ENCODE data around the gene SLC25A13. TPM values are rescaled to one million over a fixed set of nuclear protein-coding genes. Genes with fewer than 3 reads are reported as not detected.

The SLC25A13 gene
- total and polyA plus RNA-seq, 2 of the 4 experiments (the other 2 are of a cell fraction): 7.4 to 11.7 TPM

DNA sequence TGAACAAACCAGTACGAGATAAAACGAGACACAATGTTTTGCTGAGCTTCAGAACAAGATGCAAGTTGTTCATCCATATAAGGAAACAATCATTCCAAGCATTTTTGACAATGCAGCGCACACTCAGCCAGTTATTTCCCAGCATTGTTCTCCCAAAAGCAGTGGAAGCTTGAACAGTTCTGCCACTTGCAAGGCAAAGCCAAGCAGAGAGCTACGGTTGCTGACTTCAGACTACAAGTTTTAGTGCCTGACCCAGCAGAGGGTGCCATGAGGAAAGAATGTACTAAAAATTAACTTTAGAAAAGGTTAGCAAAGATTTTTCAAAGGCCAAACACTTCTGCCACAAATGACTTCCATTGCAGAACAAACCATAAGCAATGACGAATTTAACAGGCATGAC lies 152.5 kb downstream of the SLC25A13 start:
- Histone ChIP-seq H3K4me2 (ENCODE audit: low read depth, low read length) (no peak overlapping the region), H2AK5ac (ENCODE audit: low read depth, low read length) (no peak overlapping the region), H4K8ac (ENCODE audit: low read depth in 2 of 2, low read length in 2 of 2) (no peak overlapping the region), H3K23ac (ENCODE audit: low read depth, low read length) (no peak overlapping the region), H4K20me1 (ENCODE audit: insufficient read depth, low read length) (no peaks in the 10 kb centered on the region), H3K4me3 (ENCODE audit: insufficient read depth, low read depth, low read length) (no peak overlapping the region), H3K4ac (ENCODE audit: low read depth, low read length) (no peak overlapping the region), H2AK9ac (replicated peaks; ENCODE audit: low read depth, low read length, poor library complexity) (no peak overlapping the region), H2BK5ac (ENCODE audit: low read depth, low read length, poor library complexity, severe bottlenecking) (no peak overlapping the region), H3K27ac (ENCODE audit: insufficient read depth, low read length) (no peak overlapping the region), H3K36me3 (ENCODE audit: control insufficient read depth, insufficient read depth, low read length) (peaks cover 2% of the 10 kb centered on the region; the same call in 1 of the 2 replicates), H3K18ac (ENCODE audit: low read depth, low read length) (no peak overlapping the region), H3K27me3 (ENCODE audit: control insufficient read depth, insufficient read depth, low read length) (no peaks in the 10 kb centered on the region), H4K91ac (ENCODE audit: insufficient read depth, low read depth, low read length) (no peak overlapping the region), H3K9ac (ENCODE audit: low read depth, low read length) (no peak overlapping the region), H3K14ac (replicated peaks; ENCODE audit: low read depth, low read length) (no peak overlapping the region), H3K79me1 (ENCODE audit: low read depth in 1 of 2, low read length in 2 of 2) (no peaks in the 10 kb centered on the region), H2BK120ac (ENCODE audit: low read depth, low read length) (no peak overlapping the region), H3K9me1 (ENCODE audit: insufficient read depth, low read length) (0 out of 2 replicates have a peak, but pooled peaks cover 4% of the 10 kb centered on the region), H3K4me1 (ENCODE audit: control insufficient read depth, insufficient read depth, low read length) (no peaks in the 10 kb centered on the region), H3K56ac (ENCODE audit: extremely low read depth, insufficient read depth, low read length) (no peak overlapping the region), H4K5ac (ENCODE audit: low read depth, low read length) (no peak overlapping the region), H2BK20ac (ENCODE audit: low read depth, low read length) (no peak overlapping the region), H2BK15ac (ENCODE audit: low read depth, low read length) (no peak overlapping the region), H2AFZ (replicated peaks; ENCODE audit: low read length, poor library complexity) (no peak overlapping the region), H3K9me3 (ENCODE audit: control insufficient read depth, insufficient read depth, low read length) (no peaks in the 10 kb centered on the region)
- no TSS peak for BruUV-seq (replicated peaks)
- intact Hi-C loops (cut with micrococcal nuclease) (no loop called here), dilution Hi-C loops (cut with HindIII; ENCODE audit: low sequenced_read_pairs, unreplicated experiment) (no loop called here), in situ Hi-C loops (cut with MboI; ENCODE audit: low sequenced_read_pairs) (no loop called here)
- 56% methylated on average over 3 of the region's 5 CpGs; no CpG with 5 or more reads in 1 of the 2 experiments for whole genome bisulfite sequencing, 2 experiments (ENCODE audit: extremely low coverage in 2 of 2, insufficient read length in 1 of 2)
- no peak for DNase-seq
- ChIA-PET POLR2A (ENCODE audit: unreplicated experiment) (no interaction called here), CTCF (no interaction called here)
- no peak for TF ChIP-seq SMC3 (IDR thresholded peaks at IDR 0.05; ENCODE audit: low read depth, low read length)
- TF ChIP-seq RAD21 (IDR thresholded peaks at IDR 0.05; ENCODE audit: low read length): no peak
- no peak for TF ChIP-seq BHLHE40 (IDR thresholded peaks at IDR 0.05; ENCODE audit: low read depth, low read length)
- no peak for TF ChIP-seq NFE2L2 (IDR thresholded peaks at IDR 0.05; ENCODE audit: low read depth, low read length)
- TF ChIP-seq RFX5 (IDR thresholded peaks at IDR 0.05; ENCODE audit: low read depth, low read length): no peak
- no peak for TF ChIP-seq POLR2A (IDR thresholded peaks at IDR 0.05; ENCODE audit: low read depth, low read length)
- no peak for TF ChIP-seq FOS (IDR thresholded peaks at IDR 0.05; ENCODE audit: low read depth, low read length)
- no peak for TF ChIP-seq CHD1 (IDR thresholded peaks at IDR 0.05; ENCODE audit: low read depth, low read length)
- no peak for TF ChIP-seq RCOR1 (IDR thresholded peaks at IDR 0.05; ENCODE audit: insufficient replicate concordance, low read length)
- TF ChIP-seq, protein P1, sequence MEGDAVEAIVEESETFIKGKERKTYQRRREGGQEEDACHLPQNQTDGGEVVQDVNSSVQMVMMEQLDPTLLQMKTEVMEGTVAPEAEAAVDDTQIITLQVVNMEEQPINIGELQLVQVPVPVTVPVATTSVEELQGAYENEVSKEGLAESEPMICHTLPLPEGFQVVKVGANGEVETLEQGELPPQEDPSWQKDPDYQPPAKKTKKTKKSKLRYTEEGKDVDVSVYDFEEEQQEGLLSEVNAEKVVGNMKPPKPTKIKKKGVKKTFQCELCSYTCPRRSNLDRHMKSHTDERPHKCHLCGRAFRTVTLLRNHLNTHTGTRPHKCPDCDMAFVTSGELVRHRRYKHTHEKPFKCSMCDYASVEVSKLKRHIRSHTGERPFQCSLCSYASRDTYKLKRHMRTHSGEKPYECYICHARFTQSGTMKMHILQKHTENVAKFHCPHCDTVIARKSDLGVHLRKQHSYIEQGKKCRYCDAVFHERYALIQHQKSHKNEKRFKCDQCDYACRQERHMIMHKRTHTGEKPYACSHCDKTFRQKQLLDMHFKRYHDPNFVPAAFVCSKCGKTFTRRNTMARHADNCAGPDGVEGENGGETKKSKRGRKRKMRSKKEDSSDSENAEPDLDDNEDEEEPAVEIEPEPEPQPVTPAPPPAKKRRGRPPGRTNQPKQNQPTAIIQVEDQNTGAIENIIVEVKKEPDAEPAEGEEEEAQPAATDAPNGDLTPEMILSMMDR (conservative IDR thresholded peaks at IDR 0.05; ENCODE audit: low read depth, low read length): no peak
- no peak for TF ChIP-seq MXI1 (IDR thresholded peaks at IDR 0.05; ENCODE audit: borderline replicate concordance, low read depth, low read length)
- TF ChIP-seq MAFK (IDR thresholded peaks at IDR 0.05; ENCODE audit: low read depth, low read length): no peak
- TF ChIP-seq, protein P2, sequence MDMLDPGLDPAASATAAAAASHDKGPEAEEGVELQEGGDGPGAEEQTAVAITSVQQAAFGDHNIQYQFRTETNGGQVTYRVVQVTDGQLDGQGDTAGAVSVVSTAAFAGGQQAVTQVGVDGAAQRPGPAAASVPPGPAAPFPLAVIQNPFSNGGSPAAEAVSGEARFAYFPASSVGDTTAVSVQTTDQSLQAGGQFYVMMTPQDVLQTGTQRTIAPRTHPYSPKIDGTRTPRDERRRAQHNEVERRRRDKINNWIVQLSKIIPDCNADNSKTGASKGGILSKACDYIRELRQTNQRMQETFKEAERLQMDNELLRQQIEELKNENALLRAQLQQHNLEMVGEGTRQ (IDR thresholded peaks at IDR 0.05; ENCODE audit: low read depth, low read length): no peak
- TF ChIP-seq, protein P3, sequence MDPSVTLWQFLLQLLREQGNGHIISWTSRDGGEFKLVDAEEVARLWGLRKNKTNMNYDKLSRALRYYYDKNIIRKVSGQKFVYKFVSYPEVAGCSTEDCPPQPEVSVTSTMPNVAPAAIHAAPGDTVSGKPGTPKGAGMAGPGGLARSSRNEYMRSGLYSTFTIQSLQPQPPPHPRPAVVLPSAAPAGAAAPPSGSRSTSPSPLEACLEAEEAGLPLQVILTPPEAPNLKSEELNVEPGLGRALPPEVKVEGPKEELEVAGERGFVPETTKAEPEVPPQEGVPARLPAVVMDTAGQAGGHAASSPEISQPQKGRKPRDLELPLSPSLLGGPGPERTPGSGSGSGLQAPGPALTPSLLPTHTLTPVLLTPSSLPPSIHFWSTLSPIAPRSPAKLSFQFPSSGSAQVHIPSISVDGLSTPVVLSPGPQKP (IDR thresholded peaks at IDR 0.05; ENCODE audit: borderline replicate concordance, low read depth, low read length): no peak
- TF ChIP-seq MAZ (IDR thresholded peaks at IDR 0.05; ENCODE audit: borderline replicate concordance, low read depth, low read length): no peak
- TF ChIP-seq CEBPB (IDR thresholded peaks at IDR 0.05; ENCODE audit: low read depth, low read length): no peak
- ATAC-seq (ENCODE audit: low read depth): peak; percentile 21; the same call in 1 of the 2 replicates

Data from IMR-90 (cell line).